Stimulated activated CD4-positive, alpha-beta T cell treated with anti-CD3 and anti-CD28 coated beads, Interleukin-15, amount 100 ng/mL, for 1 hour (primary cell): ENCODE measurements around the gene AGER.
A peak's percentile ranks its signal among the peaks of the same experiment; 100 is the strongest.
"Not testable (repeated sequence)": the region's sequence is repeated elsewhere in the genome, so short reads cannot be mapped to it uniquely, and the experiment has no call there.

Source experiments
- DNase-seq, 2 donors: peaks; one replicate each; pipeline ENCODE4 v3.0.0-alpha.2; 2020; ENCODE audit warnings: low read depth in 1 of 2, low spot score in 1 of 2

Gene AGER

GRCh38 chr6:32200711-32201475 is 16.8 kb upstream of the AGER start:
- no peak for DNase-seq

DNA sequence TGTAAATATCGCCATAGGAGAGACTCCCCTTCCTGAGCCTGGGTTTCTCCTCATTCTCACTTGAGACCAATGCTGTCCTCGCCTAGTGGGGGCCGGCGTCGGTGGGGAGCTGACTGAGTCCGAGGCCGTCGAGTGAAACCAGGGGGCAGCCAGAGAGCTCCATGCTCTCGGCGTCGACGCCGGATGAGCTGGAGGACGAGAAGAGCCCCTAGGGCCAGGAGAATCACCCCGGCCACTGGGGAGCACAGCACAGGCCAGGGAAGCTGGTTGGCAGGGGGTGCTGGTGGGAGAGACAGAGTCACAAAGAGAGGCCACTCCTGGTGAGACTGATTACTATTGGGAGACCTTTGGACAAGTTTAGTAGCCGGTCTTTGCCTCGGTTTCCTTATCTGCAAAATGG is 14.8 kb upstream of the AGER start:
- no peak for DNase-seq

DNA sequence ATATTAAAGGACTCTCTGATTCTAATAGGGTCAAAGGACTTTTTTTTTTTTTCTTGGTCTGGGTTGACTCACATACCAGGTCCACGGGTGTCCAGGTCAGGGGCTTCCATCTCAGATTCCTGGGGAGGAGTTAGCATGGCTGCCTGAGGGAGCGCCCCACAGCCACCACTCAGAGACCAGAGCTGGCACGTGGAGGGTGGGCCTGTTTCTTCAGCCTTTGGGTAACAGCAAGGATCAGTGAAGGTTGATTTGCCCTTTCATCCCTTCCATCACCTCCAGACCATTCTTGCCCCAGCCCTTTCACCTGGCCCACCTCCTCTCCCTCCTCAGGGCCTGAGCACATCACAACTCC is 14.3 kb upstream of the AGER start:
- no peak for DNase-seq

DNA sequence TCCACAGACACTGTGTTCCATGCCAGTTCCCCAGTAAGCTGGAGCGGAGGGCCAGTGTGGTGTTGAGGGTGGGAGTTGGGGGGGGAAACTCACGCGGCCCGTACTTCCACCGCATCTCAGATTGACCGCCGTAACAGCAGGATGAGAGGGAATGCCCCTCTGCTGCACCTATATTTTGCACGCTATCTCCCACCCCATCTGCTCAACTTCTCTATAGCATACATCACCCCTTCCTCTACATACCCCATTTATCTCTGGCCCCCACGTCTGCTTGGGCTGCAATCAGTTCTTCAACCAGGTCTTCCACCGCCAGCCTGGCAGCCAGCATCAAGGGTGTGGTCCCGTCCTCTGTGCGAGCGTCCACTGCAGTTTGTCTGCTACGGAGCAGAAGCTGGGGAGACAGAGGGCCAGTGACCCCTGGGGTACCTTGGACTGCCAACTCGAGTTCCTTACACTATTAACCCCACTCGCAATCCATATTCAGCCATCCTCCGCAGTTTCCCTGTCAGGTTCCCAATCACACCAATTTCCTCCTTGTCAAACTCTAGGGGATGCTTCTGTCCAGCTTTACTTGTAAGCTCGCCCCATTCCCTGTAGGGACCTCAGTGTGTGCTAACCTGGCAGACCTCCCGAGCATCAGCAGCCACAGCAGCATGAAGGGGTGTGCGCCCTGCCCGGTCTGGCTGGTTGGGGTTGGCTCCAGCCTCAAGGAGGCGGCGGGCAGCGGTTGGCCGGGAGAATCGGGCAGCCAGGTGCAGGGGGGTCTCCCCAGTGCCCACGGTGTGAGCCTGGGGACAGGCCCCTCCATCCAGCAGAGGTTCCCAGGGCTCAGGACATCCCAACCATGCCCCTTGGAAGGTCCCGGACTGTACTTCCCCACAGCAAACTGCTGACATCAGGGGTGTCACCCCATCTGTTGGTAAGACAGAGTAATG is 12.9 kb upstream of the AGER start:
- DNase-seq: no peak

DNA sequence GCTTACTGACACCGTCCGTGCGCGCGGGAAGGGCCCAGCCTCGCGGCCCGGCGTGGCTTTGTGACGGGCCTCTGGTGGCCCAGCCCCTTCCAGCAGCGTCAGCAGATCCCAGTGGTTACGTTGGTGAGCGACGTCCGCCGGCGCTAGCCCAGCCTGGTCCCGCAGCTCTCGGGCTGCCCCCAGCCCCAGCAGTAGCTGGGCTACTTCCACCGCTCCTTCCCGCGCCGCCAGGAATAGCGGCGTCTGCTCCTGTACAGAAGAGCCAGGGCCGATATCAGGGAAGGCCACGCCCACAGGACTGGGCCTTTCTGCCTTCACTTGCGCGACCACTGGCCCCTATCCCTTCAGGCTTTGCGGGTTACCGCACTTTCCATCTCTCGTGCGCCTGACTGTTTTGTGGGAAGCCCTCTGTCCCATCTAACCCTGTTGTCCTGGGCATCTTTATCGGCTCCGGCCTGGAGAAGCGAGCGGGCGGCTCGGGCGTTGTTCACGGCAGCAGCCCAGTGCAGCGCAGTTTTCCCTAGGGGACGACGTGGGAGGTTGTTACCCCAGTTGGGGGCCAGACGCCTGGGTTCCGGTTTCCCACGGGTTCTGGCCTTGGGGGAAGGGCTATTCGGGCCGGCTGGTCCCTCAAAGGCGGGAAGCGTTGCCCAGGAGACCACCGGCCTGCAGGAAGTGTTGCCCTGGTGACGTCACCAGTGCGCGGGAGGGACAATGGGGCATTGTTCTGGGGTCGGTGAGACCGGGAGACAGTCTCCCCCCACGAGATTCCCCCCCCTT is 12.0 kb upstream of the AGER start:
- DNase-seq: peak in 1 of 2 donors; percentile 24

- DNase-seq: peak; percentile 100
Observed at GRCh38 chr6:32195652-32195901, 11.5 kb upstream of the AGER start.

DNA sequence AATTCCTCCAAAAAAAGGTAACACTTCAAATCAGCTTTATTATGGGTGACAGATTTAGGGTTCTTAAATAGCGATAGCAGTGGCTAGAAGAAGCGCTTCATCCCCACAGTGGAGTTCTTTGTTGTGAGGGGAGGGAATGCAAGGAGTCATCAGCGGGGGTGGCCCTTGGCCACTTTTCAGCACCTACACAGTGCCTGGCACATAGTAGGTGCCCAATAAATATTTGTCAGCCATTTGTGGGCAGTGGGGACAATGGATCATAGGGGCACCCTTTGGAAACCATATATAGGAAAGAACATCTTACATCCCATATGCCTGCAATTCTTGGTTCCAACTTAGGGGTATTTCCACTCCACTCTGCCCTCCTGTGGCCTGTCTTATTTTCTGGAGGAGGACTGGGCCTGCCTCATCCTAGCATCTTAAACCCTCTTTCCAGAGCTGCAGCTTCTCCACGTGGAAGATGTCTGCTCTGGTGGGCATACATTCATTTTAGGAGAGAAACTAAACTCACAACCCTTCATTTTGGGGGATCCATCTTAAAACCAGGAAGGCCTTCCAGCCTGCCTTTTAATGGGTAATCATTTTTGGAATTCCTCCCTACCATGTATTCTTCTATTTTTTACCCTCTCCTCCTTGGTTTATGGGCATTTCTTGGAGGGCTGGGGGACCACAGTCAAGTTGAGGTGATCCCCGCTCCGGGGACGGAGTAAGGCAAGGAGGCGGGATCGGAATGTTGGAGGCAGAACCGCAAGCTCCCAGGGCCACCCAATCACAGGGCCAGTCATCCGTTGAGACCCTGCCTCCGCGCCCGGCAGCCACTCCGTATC is 11.0 kb upstream of the AGER start:
- DNase-seq: no peak

GRCh38 chr6:32194388-32194787 is 10.3 kb upstream of the AGER start:
- no peak for DNase-seq

GRCh38 chr6:32193096-32193495 is 9.0 kb upstream of the AGER start:
- DNase-seq: not testable (repeated sequence)

DNA sequence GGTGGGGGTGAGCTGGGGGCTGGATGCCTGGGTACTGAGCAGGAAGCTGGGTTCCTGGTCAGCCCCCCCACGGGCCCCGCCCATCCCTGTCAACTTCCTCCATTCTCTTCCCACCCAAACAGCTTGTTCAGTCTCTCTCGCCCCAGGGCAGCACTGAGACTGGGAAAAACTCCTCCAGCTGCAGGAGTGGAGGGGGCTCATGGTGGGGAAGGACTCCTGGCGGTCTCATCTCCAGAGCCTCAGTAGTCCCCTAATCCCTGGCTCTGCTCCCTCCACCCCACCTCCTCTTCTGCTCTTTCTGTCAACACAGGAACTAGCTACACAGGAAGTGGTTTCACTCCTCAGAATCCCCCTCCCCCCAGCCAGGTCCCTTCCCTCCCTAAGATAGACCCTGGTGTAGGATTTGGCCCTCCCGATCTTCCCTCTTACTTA is 8.6 kb upstream of the AGER start, which contains the start of gene GPSM3:
GPSM3 (minus strand) TSS at position 36 of the 432 bp plus-strand sequence. CDS start 130 bp downstream, outside the sequence.
- DNase-seq: no peak

- no peak for DNase-seq
Observed at GRCh38 chr6:32191696-32192607, 7.9 kb upstream of the AGER start.

DNA sequence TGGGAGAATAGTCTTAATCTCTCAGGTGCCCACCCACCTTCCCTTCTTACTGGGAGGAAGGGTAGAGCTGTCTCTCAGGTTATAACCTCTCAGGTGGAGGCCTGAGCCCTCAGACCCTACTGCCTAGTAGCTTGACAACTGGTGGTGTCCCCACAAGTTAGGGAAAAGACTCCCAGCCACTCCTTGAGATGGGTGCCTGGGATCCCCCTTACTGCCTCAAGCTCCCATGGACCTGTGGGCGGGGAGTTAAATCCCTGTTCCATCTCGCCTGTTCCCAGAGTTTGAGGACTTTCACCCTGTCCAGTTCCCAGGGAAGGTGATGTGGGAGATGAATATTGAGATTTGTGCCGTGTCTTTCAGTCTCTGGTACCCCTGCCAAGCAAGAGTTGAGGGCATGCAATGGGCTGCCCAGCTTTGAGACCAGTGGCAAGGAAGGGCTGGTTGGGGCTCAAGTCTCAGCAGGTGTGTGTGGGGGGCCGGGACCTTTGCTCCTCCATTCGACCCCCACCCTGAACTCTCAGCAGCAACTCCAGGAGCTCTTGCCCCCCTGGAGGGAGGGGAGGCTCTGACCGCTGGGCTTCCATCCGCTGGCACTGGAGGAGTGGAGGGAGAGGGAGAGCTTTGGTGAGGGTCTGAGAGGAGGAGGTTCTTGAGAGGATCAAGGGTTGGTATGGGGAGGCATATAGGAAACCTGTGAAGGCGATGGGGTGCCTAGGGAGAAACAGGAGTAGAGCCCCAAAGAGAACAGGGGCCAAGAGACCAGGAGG is 7.0 kb upstream of the AGER start:
- no peak for DNase-seq

GRCh38 chr6:32190054-32190851 is 6.2 kb upstream of the AGER start, which contains the start of gene PBX2:
Gene PBX2 (minus strand): TSS chr6:32190202. CDS start chr6:32189915, 287 bp downstream.
- peak; percentile 66 to 69 for DNase-seq

- DNase-seq: no peak
Observed at GRCh38 chr6:32189742-32190053, 5.6 kb upstream of the AGER start.

- DNase-seq: no peak
Observed at GRCh38 chr6:32189069-32189741, 5.2 kb upstream of the AGER start.

DNA sequence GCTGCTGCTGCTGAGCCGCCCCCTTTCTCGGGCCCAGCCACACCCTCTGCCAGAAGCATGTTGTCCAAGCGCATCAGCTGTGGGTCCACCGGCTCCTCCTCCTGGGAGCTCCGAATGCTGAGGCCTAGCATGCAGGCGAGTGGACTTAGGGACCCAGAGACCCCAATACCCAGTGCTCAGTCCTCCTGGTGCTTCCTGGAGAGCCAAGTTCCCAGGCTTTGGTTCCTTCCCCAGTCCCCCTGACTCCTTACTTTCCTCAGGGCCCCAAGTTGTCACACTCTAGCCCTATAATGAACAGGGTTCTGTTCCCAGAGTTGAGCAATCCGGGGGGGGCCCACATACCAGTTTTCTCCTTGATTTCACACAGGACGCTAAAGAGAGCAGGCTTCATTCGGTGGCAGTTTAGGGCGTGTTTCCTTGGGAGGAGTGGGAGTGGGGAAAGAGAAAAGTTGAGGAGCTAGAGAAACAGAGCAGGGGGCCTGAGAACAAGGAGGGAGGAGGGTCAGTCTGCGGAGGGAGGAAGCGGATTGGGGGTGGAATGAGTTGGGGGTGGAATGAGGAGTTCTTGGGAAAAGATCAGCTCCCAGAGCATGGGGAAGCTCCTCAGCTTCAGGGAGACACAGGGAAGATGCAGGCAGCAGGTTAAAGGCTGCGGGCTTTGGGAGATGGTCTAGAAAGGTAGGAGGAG is 4.5 kb upstream of the AGER start:
- DNase-seq: no peak

DNA sequence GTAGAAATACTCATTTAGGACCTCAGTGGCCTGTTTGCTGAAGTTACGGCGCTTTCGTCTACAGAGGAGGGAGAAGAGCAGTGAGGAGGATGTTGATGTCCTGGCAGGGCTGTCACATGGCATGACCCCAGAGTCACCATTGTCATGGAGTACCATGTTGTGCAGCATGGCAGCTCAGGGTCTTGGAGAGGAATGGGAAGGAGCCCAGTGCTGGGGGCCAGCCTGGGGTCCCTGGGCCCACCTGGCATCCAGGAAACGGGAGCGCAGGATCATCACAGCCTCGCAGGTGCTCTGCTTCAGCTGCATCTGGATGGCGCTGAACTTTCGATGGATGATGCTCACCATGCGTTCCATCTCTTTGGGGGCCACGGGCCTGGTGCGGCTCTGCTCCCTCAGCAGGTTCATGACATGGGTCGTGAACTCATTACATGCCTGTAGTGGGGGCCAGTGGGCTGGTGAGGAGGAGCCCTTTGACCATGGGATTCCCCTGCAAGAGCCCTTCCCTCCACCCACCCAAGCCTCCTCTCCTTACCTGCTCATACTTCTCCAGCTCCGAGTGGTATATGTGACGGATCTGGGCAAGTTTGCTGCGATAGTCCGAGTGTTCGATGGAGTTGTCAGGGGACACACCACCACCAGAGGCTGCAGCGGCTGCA is 3.8 kb upstream of the AGER start:
- DNase-seq: not testable (repeated sequence)
